HepG2 (cell line): ENCODE measurements around the gene DIS3L2.

Experiments used
- ARHGAP35 ChIP-seq: sonication (generic); formaldehyde crosslinking; IDR thresholded peaks from 2 replicates; pipeline ENCODE4 v1.9.0; 2022; ENCODE audit warnings: mild to moderate bottlenecking, inconsistent platforms, moderate library complexity, missing genetic modification reagents, borderline replicate concordance
- EZH2 ChIP-seq: conservative IDR thresholded peaks from 2 replicates; pipeline ENCODE4 v1.6.1; 2012; ENCODE audit warnings: mild to moderate bottlenecking, low read depth, low read length, moderate library complexity
- MAF1 ChIP-seq: sonication (generic); formaldehyde crosslinking; IDR thresholded peaks from 2 replicates; pipeline ENCODE4 v1.5.0; 2020; ENCODE audit warnings: missing genetic modification reagents, borderline replicate concordance
- POLR2AphosphoS2 ChIP-seq: IDR thresholded peaks from 2 replicates; pipeline ENCODE4 v1.6.1; 2011; ENCODE audit warnings: low read depth, low read length, improper control_type of control experiment
- RBAK ChIP-seq: sonication (generic); formaldehyde crosslinking; IDR thresholded peaks from 2 replicates; pipeline ENCODE4 v1.5.1; 2020; ENCODE audit warnings: mild to moderate bottlenecking, missing genetic modification reagents
- ZBTB20 ChIP-seq: sonication (generic); formaldehyde crosslinking; IDR thresholded peaks from 2 replicates; pipeline ENCODE4 v1.8.1; 2023; ENCODE audit warnings: missing genetic modification reagents, low read depth, mild to moderate bottlenecking, borderline replicate concordance
- ZNF101 ChIP-seq: sonication (generic); formaldehyde crosslinking; IDR thresholded peaks from 2 replicates; pipeline ENCODE4 v1.4.0; 2020; ENCODE audit warnings: mild to moderate bottlenecking, low read depth, missing genetic modification reagents, borderline replicate concordance
- ZNF207 ChIP-seq: fragments of 450-650 bp; IDR thresholded peaks from 2 replicates; pipeline ENCODE4 v1.6.1; 2016; ENCODE audit warnings: antibody characterized with exemption, borderline replicate concordance
- ZNF629 ChIP-seq: sonication (generic); formaldehyde crosslinking; conservative IDR thresholded peaks from 2 replicates; pipeline ENCODE4 v1.5.0; 2020; ENCODE audit warnings: missing genetic modification reagents
- TF ChIP-seq, protein P1 (sequence below), 2 experiments: sonication (generic) in 1 of 2; formaldehyde crosslinking in 1 of 2; IDR thresholded peaks; 2 replicates each; pipeline versions ENCODE4 v1.5.1 to v1.6.1; 2011 to 2020; ENCODE audit warnings: borderline replicate concordance in 1 of 2, low read depth in 1 of 2, low read length in 1 of 2, mild to moderate bottlenecking in 1 of 2, missing genetic modification reagents in 1 of 2, moderate library complexity in 1 of 2

DNA sequence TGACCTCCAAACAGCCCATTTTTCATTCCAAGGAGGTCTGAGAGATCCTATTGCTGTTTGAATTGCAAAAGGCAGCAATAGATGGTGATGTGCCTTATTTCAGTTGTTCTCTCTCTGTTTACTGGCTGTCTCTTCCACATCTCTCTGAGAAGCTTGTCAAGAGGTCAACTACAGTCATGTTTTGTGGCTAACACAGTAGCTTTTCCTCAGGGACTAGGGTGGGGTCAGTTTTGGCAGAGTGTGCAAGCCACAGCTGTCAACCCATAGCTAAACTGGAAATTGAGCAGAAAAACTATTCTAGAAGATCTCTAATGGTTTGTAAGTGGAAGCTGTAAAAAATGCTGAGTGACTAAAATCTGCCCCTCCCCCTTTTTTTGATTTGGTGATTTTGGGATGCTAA lies 67.1 kb downstream of the DIS3L2 start:
- no peak for TF ChIP-seq ZNF207
- TF ChIP-seq, protein P1, sequence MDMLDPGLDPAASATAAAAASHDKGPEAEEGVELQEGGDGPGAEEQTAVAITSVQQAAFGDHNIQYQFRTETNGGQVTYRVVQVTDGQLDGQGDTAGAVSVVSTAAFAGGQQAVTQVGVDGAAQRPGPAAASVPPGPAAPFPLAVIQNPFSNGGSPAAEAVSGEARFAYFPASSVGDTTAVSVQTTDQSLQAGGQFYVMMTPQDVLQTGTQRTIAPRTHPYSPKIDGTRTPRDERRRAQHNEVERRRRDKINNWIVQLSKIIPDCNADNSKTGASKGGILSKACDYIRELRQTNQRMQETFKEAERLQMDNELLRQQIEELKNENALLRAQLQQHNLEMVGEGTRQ (IDR thresholded peaks at IDR 0.05; ENCODE audit: low read depth, low read length): no peak
- TF ChIP-seq, protein P1 (CRISPR knock-in tag; IDR thresholded peaks at IDR 0.05; ENCODE audit: borderline replicate concordance): no peak
- no peak for TF ChIP-seq RBAK (CRISPR knock-in tag)
- TF ChIP-seq ARHGAP35 (CRISPR knock-in tag): no peak
- no peak for TF ChIP-seq MAF1 (CRISPR knock-in tag)
- no peak for TF ChIP-seq ZNF629 (CRISPR knock-in tag)
- TF ChIP-seq EZH2: no peak
- TF ChIP-seq POLR2AphosphoS2: no peak
- TF ChIP-seq ZBTB20 (CRISPR knock-in tag): no peak
- TF ChIP-seq ZNF101 (CRISPR knock-in tag): no peak
